Activated T-cell treated with anti-CD3 and anti-CD28 coated beads, Interleukin-2, amount 50 U/mL, for 24 hours (primary cell): ENCODE data around the gene SORCS1.
"Not testable (repeated sequence)": the region's sequence is repeated elsewhere in the genome, so short reads cannot be mapped to it uniquely, and the experiment has no call there.

Experiments
- DNase-seq: peaks from one replicate; pipeline ENCODE4 v3.0.0-alpha.2; 2020
- H3K27ac Mint-ChIP-seq: 2 replicates; pipeline ENCODE4 v1.8.0; 2020; ENCODE audit warnings: mild to moderate bottlenecking, mixed read lengths
- H3K27me3 Mint-ChIP-seq: 2 replicates; pipeline ENCODE4 v1.8.0; 2020; ENCODE audit warnings: mixed read lengths
- H3K36me3 Mint-ChIP-seq: 2 replicates; pipeline ENCODE4 v1.8.0; 2020; ENCODE audit warnings: low read depth, mixed read lengths
- H3K4me1 Mint-ChIP-seq: 2 replicates; pipeline ENCODE4 v1.8.0; 2020; ENCODE audit warnings: low read depth, mixed read lengths
- H3K4me3 Mint-ChIP-seq: 2 replicates; pipeline ENCODE4 v1.8.0; 2020; ENCODE audit warnings: mild to moderate bottlenecking, moderate library complexity, mixed read lengths
- H3K9me3 Mint-ChIP-seq: 2 replicates; pipeline ENCODE4 v1.8.0; 2020; ENCODE audit warnings: mixed read lengths

The SORCS1 gene

DNA sequence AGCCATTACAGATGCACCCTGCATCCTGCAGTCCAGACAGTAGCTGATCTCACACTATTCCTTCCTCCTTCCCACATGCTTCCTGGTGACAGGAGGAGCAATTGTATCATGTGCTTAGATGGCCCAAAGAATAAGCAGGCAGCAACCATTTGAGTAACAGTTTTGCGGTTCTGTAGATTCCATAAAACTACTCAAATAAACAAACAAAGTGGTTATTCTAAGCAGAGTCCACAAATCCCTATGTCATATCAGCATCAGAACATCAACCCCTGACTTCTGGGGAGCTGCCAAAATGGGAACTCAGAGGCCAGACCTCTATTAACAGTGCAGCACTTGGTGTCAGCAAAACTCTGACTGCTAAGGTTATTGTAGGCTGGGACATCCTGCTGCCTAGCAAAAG lies 226.0 kb downstream of the SORCS1 start:
- Mint-ChIP-seq H3K4me1 (no peaks in the 10 kb centered on the region), H3K27ac (no peak overlapping the region)

DNA sequence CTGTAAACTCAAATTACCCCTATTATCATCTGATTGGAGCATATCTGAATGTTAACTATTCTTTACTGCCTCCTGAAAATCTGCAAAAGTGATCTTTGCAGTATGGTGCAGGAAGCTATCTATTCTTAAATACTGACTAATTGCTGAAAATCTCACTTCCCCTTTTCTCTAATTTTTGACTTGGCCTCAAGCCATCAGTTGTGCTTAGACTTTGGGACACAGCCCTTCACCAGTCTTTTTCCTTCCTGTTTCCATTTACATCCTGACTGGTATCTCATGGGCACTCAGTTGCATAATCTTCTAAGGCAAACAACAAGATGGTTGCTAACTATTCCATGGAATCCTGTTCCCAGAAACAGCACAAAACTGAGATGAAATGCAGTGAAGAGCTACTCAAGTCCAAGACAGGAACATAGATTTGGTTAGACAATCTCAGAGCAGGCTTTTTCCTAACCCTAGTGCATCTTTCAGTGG lies 228.5 kb downstream of the SORCS1 start:
- Mint-ChIP-seq H3K27ac (no peak overlapping the region), H3K4me3 (no peak overlapping the region), H3K9me3 (peaks cover 5% of the 10 kb centered on the region)

More for the DNA sequence above, 226.0 kb downstream of the SORCS1 start:
- Mint-ChIP-seq H3K4me3 (no peak overlapping the region), H3K27me3 (no peaks in the 10 kb centered on the region), H3K36me3 (no peaks in the 10 kb centered on the region), H3K9me3 (peaks cover 5% of the 10 kb centered on the region)
- no peak for DNase-seq

DNA sequence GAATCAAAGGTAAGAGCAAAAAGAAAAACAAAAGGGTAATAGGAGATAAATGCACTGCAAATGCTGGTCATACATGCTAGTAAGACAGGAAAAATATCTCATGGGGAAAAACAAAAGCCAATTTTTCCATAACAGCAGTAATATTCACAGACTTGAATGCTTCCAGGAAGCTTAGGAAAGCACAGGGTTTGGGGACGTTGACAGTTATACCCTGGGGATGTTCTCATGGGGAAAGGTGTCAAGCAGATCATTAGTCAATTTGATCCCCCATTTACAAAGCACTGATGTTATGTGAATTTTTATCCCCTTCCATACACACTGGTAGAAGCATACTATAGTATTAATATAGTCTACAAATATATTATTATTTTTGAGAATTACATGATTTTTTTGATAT lies 232.7 kb downstream of the SORCS1 start:
- no peak overlapping the region for H3K27ac Mint-ChIP-seq
- no peak overlapping the region for H3K4me3 Mint-ChIP-seq
- no peaks in the 10 kb centered on the region for H3K27me3 Mint-ChIP-seq

More for the DNA sequence above, 228.5 kb downstream of the SORCS1 start:
- no peak for DNase-seq
- H3K4me1 Mint-ChIP-seq, result no peaks in the 10 kb centered on the region
- H3K36me3 Mint-ChIP-seq, result no peaks in the 10 kb centered on the region
- H3K27me3 Mint-ChIP-seq, result no peaks in the 10 kb centered on the region

DNA sequence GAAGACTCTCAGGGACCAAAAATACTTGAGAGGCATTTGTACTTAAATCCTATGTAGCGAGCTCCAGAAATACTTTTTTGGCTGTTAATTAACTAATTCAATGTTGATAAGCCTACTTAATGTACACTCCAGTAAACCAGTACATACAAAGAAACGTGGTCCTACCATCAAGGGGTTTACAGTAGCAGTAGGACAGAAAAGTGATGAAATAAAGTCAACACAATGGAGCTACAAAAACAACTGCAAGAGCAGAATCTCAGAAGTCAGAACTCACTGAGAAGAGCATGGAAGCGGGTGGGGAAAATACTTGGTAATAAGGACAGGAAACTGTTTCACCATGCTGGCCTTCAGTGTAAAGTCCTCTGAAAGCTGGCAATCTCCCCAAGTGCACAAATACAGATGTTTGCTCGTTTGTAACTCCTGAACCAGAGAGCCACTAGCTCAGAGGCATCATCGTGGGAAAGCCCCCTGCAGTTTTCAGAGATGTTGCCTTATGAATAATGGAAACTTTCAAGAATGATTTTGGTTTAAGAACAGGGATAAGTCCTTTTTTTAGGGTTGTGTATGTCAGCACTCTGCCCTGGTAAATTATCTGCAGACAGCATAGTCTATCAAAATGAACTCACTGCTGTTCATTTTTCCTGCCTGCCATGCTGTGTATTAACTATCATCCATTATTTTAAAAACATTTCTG lies 233.2 kb downstream of the SORCS1 start:
- Mint-ChIP-seq H3K9me3 (peaks cover 3% of the 10 kb centered on the region), H3K27ac (no peak overlapping the region), H3K4me1 (no peaks in the 10 kb centered on the region), H3K4me3 (no peak overlapping the region), H3K36me3 (no peaks in the 10 kb centered on the region), H3K27me3 (no peaks in the 10 kb centered on the region)
- no peak for DNase-seq

More for the DNA sequence above, 232.7 kb downstream of the SORCS1 start:
- Mint-ChIP-seq H3K36me3 (no peaks in the 10 kb centered on the region), H3K9me3 (peaks cover 3% of the 10 kb centered on the region), H3K4me1 (no peaks in the 10 kb centered on the region)
- no peak for DNase-seq

DNA sequence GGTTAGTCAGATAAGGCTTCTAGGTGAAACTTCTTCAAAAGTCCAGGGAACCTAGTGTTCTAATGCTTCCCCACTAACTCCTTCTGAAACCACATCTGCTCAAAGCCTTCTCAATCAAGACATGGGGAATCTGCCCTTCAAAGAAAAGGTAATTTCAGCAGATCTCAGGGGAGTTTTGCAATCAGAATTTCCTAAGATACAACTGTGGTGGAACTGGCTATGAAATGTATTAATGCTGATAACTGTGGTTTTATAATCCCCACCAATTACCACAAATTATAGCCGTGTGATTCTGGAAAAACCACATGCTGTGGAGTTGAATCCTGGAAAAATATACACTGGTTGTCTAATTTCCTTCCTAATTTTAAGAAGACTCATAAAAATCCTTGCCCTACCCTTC lies 233.8 kb downstream of the SORCS1 start:
- no peak overlapping the region for H3K4me3 Mint-ChIP-seq
- no peaks in the 10 kb centered on the region for H3K27me3 Mint-ChIP-seq
- H3K27ac Mint-ChIP-seq, result no peak overlapping the region
- no peak for DNase-seq
- no peaks in the 10 kb centered on the region for H3K36me3 Mint-ChIP-seq
- H3K9me3 Mint-ChIP-seq, result peaks cover 3% of the 10 kb centered on the region
- no peaks in the 10 kb centered on the region for H3K4me1 Mint-ChIP-seq

DNA sequence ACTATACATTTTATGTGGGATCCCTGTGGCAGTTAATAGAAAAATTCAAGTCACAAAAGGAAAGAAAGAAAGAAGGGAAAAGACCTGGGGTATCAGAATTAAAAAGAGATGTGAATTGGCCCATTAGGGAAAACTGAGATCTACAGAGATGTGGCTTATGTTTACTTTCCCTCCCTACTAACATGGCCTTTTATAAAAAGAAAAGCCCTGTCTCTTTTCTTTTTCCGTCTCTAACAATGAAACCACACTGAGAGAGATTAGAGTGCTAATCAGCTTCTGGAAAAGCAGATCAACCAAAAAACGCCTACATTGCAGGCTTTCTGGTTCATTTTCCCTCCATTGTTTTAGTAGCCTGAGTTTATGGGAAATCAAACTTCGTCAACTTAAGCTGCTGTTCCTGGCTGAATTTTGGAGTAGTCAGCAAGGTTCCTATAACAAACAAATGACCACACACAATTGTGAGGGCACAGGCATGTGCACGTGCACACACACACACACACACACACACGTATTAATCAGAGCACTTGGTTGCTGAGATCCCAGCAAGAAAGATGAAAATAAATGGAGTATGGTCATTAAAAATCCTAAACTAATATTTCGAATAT lies 235.1 kb downstream of the SORCS1 start:
- Mint-ChIP-seq H3K9me3 (no peaks in the 10 kb centered on the region), H3K36me3 (no peaks in the 10 kb centered on the region), H3K27me3 (no peaks in the 10 kb centered on the region), H3K4me1 (no peaks in the 10 kb centered on the region), H3K4me3 (no peak overlapping the region), H3K27ac (no peak overlapping the region)
- DNase-seq, result no peak

DNA sequence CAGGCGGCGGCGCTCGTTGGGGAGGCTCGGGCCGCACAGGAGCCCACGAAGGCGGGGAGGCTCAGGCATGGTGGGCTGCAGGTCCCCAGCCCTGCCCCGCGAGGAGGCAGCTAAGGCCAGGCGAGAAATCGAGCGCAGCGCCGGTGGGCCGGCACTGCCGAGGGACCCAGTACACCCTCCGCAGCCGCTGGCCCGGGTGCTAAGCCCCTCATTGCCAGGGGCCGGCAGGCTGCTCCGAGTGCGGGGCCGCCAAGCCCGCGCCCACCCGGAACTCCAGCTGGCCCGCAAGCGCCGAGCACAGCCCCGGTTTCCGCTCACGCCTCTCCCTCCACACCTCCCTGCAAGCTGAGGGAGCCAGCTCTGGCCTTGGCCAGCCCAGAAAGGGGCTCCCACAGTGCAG lies 236.4 kb downstream of the SORCS1 start:
- not testable (repeated sequence) for H3K9me3 Mint-ChIP-seq, H3K4me1 Mint-ChIP-seq, H3K4me3 Mint-ChIP-seq, H3K27me3 Mint-ChIP-seq, H3K36me3 Mint-ChIP-seq, H3K27ac Mint-ChIP-seq, DNase-seq

DNA sequence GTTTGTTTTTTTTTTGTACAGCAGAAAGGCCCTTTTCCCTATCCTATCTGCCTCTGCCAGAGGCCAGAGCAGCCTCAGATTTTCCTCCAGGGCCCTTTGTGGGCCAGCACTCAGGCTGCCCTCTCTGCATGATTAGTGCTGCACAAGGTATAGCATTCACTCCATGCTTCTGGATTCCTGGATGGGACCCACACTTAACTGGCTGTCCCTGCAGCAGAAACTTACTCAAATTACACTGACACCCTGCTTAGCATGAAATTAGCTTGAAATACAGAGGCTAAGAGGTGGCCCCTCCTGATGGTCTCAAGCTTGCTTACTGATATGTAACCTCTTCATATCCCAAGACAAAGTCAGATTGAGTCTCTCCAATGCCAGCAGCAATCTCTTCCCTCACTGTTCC lies 239.3 kb downstream of the SORCS1 start:
- DNase-seq, result no peak
- Mint-ChIP-seq H3K4me1 (no peaks in the 10 kb centered on the region), H3K4me3 (no peak overlapping the region), H3K9me3 (peaks cover 3% of the 10 kb centered on the region), H3K27ac (no peak overlapping the region), H3K27me3 (no peaks in the 10 kb centered on the region), H3K36me3 (no peaks in the 10 kb centered on the region)

DNA sequence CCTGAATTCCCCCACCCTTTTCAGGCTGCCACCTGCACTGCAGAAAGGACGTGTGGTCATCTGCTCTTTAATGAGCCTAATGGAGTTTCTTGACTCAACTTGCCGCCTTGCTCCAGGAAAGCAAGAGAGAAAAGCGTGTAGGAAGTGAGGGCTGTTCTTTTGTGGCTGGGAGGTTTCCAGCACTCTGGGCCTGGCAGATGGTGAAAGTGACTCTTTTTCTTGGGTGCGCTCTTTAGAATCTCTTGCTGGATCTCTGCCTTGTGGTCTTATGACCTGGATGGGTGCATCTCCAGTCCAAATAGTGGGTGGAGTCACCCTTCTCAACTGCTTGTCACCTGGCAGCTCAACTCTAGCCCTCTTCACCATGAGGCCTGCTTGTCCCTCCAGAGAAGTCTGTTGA lies 244.0 kb downstream of the SORCS1 start:
- H3K4me3 Mint-ChIP-seq, result no peak overlapping the region

DNA sequence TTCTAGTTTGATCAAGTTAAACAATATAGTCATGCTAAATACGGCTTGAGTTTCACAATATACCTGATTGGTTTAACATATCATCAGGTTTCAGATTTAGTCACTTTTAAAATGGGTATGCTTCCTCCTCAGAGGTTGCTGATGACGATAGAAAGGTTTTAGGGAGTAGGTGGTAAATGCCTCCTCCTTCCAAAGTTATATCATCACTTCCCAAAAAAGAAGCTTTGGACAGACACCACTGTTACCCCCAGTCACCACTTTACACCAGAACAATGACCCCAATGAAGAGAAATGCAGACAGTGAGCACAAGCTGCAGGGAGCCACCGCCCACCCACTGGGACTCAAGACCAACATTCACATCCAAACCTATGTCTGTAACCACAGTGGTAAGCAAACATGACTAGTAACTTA lies 244.6 kb downstream of the SORCS1 start:
- peaks cover 9% of the 10 kb centered on the region for H3K9me3 Mint-ChIP-seq
- H3K27ac Mint-ChIP-seq, result no peak overlapping the region
- no peak overlapping the region for H3K4me3 Mint-ChIP-seq
- H3K4me1 Mint-ChIP-seq, result no peaks in the 10 kb centered on the region
- DNase-seq, result no peak
- no peaks in the 10 kb centered on the region for H3K36me3 Mint-ChIP-seq
- H3K27me3 Mint-ChIP-seq, result no peaks in the 10 kb centered on the region

More for the DNA sequence above, 244.0 kb downstream of the SORCS1 start:
- no peaks in the 10 kb centered on the region for H3K4me1 Mint-ChIP-seq
- DNase-seq, result no peak
- H3K27ac Mint-ChIP-seq, result no peak overlapping the region
- H3K27me3 Mint-ChIP-seq, result no peaks in the 10 kb centered on the region
- H3K9me3 Mint-ChIP-seq, result peaks cover 9% of the 10 kb centered on the region
- H3K36me3 Mint-ChIP-seq, result no peaks in the 10 kb centered on the region

DNA sequence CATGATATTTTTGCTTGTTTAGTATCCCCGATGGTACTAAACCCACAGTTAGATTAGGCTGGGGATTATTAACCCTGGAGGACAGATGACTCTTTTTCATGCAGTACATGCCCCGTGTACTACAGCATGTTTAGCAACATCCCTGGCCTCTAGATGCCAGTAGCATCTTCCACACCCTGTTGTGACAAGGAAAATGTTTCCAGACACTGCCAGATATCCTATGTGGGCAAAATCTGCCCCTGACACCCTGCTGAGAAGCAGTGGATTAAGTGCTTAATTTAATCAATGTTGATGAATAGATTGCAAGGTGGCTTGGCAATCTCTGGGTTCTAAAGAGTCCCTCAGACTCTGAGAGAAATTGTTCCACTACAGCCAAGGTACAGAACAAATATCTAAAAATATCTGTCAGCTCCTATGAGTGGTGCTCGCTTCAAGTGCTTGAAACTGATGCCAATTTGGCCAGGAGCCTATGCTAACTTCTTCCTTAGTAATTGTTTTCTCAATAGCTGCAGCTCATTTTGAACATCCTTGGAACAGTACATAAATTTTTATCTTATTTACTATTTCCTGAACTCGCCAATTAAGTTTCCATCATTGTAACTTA lies 247.0 kb downstream of the SORCS1 start:
- Mint-ChIP-seq H3K36me3 (no peaks in the 10 kb centered on the region), H3K4me3 (no peak overlapping the region), H3K4me1 (no peaks in the 10 kb centered on the region), H3K27me3 (no peaks in the 10 kb centered on the region), H3K9me3 (peaks cover 6% of the 10 kb centered on the region), H3K27ac (no peak overlapping the region)
- no peak for DNase-seq

DNA sequence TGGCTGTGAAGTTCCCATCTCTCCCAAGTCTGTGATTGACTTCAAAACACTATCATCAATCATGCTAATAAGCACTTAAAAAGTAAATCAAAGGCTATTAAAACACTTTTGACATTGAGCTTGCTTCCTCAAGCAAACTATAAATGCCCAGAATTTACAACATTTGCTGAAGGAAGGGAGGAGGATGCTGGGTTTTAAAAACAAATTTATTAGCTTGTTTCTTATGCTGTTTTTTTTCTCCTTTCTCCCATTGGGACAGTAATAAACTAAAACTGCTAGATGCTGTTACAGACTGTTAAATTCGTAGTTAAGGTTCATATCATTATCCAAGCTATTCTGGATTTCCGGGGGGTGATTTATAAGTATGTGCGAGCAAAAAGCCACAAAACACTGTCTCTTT lies 250.5 kb downstream of the SORCS1 start:
- Mint-ChIP-seq H3K9me3 (peaks cover 12% of the 10 kb centered on the region), H3K27ac (no peak overlapping the region), H3K4me1 (no peaks in the 10 kb centered on the region), H3K4me3 (no peak overlapping the region), H3K36me3 (no peaks in the 10 kb centered on the region), H3K27me3 (no peaks in the 10 kb centered on the region)
- DNase-seq, result no peak

DNA sequence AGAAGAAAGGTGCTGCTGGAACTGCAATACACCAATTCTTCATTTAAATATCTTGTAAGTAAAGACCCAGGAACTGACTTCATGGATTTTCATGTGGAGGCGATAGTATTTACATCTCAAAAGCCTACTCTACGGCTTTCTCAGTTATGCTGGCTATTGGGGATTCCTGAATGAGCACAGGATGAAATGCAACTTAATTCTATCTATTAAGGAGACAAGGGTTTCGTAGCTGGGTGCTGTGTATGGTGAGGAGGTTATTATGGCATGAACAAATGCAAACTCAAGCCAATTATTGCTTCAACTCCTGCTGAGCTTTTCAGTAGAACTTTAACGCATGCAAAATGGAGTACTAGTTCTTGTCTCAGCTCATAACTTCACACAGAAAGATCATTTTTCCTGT lies 251.2 kb downstream of the SORCS1 start:
- Mint-ChIP-seq H3K4me3 (no peak overlapping the region), H3K36me3 (no peaks in the 10 kb centered on the region), H3K27me3 (no peaks in the 10 kb centered on the region), H3K4me1 (no peaks in the 10 kb centered on the region), H3K9me3 (peaks cover 12% of the 10 kb centered on the region), H3K27ac (no peak overlapping the region)
- DNase-seq, result no peak

DNA sequence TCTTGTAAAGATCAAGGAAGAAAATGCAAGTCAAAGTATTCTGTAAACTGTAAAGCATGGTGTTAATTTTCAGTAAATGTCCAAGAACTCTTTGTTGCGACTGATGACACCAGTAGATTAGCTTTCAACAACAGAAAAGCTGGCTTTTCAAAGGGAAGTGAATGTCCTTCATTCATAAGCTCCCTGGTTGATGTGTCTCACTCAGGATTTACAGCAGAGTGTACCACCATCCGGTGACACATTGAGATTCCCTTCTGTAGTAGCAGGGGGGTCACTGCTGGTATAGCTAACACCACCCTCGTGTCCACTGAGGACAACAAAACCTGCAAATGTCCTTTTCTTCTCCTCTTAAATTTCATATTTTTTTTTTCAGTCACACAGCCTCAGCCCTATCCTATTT lies 253.4 kb downstream of the SORCS1 start:
- H3K4me1 Mint-ChIP-seq, result no peaks in the 10 kb centered on the region
- peaks cover 9% of the 10 kb centered on the region for H3K9me3 Mint-ChIP-seq
- H3K27me3 Mint-ChIP-seq, result no peaks in the 10 kb centered on the region
- no peak overlapping the region for H3K27ac Mint-ChIP-seq
- H3K36me3 Mint-ChIP-seq, result no peaks in the 10 kb centered on the region
- DNase-seq, result no peak
- no peak overlapping the region for H3K4me3 Mint-ChIP-seq

DNA sequence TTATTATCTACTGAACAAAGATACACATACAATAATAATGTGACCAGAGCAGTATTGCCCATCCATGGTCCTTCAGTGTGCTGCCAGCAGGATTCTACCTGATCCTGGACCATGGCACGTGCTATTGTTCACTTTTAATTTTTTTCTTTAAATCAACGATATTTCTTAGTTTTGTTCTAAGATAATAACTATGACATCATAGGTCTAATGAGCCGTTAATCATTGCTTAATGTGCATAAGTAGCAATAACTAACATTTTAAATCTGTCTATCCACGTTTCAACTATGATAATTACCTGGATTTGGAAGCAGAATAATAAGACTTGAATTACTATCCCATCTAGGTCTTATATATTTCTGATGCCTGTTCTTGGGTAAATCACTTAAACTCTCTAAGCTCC lies 253.8 kb downstream of the SORCS1 start:
- DNase-seq, result no peak
- Mint-ChIP-seq H3K9me3 (peaks cover 9% of the 10 kb centered on the region), H3K36me3 (no peaks in the 10 kb centered on the region), H3K4me3 (no peak overlapping the region), H3K4me1 (no peaks in the 10 kb centered on the region), H3K27me3 (no peaks in the 10 kb centered on the region), H3K27ac (no peak overlapping the region)
